ENCODE measurements around the gene CPLX1.
A peak's percentile ranks its signal among the peaks of the same experiment; 100 is the strongest.
"Not testable (repeated sequence)": the region's sequence is repeated elsewhere in the genome, so short reads cannot be mapped to it uniquely, and the experiment has no call there.

The CPLX1 gene

GRCh38 chr4:777520-778262, 48.2 kb downstream of the CPLX1 start:
- no peak for DNase-seq (ENCODE audit: low read depth, low spot score)

GRCh38 chr4:776743-777441, 49.0 kb downstream of the CPLX1 start:
- no peak for DNase-seq (ENCODE audit: low read depth, low spot score)

- DNase-seq (ENCODE audit: low read depth, low spot score), result not testable (repeated sequence)
Observed at GRCh38 chr4:775485-775884, 50.4 kb downstream of the CPLX1 start.

- not testable (repeated sequence) for DNase-seq (ENCODE audit: low read depth, low spot score)
Observed at GRCh38 chr4:774419-775092, 51.4 kb downstream of the CPLX1 start.

- no peak for DNase-seq (ENCODE audit: low read depth, low spot score)
Observed at GRCh38 chr4:773214-773613, 52.7 kb downstream of the CPLX1 start.

- DNase-seq (ENCODE audit: low read depth, low spot score), result no peak
Observed at GRCh38 chr4:772776-773175, 53.2 kb downstream of the CPLX1 start.

GRCh38 chr4:772118-772517, 53.8 kb downstream of the CPLX1 start:
- no peak for DNase-seq (ENCODE audit: low read depth, low spot score)

- DNase-seq (ENCODE audit: low read depth, low spot score), result no peak
Observed at GRCh38 chr4:771464-771863, 54.5 kb downstream of the CPLX1 start.

GRCh38 chr4:770022-770421, 55.9 kb downstream of the CPLX1 start:
- no peak for DNase-seq (ENCODE audit: low read depth, low spot score)

GRCh38 chr4:769511-769910, 56.4 kb downstream of the CPLX1 start:
- no peak for DNase-seq (ENCODE audit: low read depth, low spot score)

GRCh38 chr4:768995-769394, 56.9 kb downstream of the CPLX1 start:
- DNase-seq (ENCODE audit: low read depth, low spot score), result no peak

- DNase-seq (ENCODE audit: low read depth, low spot score), result no peak
Observed at GRCh38 chr4:768076-768475, 57.9 kb downstream of the CPLX1 start.

- no peak for DNase-seq (ENCODE audit: low read depth, low spot score)
Observed at GRCh38 chr4:766559-767283, 59.2 kb downstream of the CPLX1 start.

- DNase-seq (ENCODE audit: low read depth, low spot score), result peak; percentile 30
Observed at GRCh38 chr4:766152-766515, 59.8 kb downstream of the CPLX1 start.

GRCh38 chr4:764405-765169, 61.3 kb downstream of the CPLX1 start:
- no peak for DNase-seq (ENCODE audit: low read depth, low spot score)

GRCh38 chr4:763922-764321, 62.0 kb downstream of the CPLX1 start:
- no peak for DNase-seq (ENCODE audit: low read depth, low spot score)

GRCh38 chr4:763191-763810, 62.6 kb downstream of the CPLX1 start:
- no peak for DNase-seq (ENCODE audit: low read depth, low spot score)

GRCh38 chr4:762211-763190, 63.4 kb downstream of the CPLX1 start:
- no peak for DNase-seq (ENCODE audit: low read depth, low spot score)

GRCh38 chr4:761739-762138, 64.2 kb downstream of the CPLX1 start:
- DNase-seq (ENCODE audit: low read depth, low spot score), result no peak

GRCh38 chr4:761086-761485, 64.8 kb downstream of the CPLX1 start:
- DNase-seq (ENCODE audit: low read depth, low spot score), result no peak

Data from ELF-1 (cell line).